Vagina (tissue), 2 donors: ENCODE data around the gene RAP1A.

ENCODE experiments used
- CTCF ChIP-seq, 3 experiments: fragments of 450-650 bp in 2 of 3; fragments of 200-600 bp in 1 of 3; sonication (generic) in 1 of 3; IDR thresholded peaks; one replicate each; pipeline ENCODE4 v1.5.1; 2017 to 2019; ENCODE audit warnings: antibody characterized with exemption in 3 of 3, mild to moderate bottlenecking in 2 of 3, moderate library complexity in 2 of 3
- POLR2A ChIP-seq, 2 donors: fragments of 450-650 bp; IDR thresholded peaks; one replicate each; pipeline ENCODE4 v1.6.1; 2017; ENCODE audit warnings: antibody characterized with exemption in 2 of 2, mild to moderate bottlenecking in 2 of 2, moderate library complexity in 2 of 2

- TF ChIP-seq CTCF (IDR thresholded peaks at IDR 0.05) (no peak), POLR2A (IDR thresholded peaks at IDR 0.05) (no peak)
These were observed 96.7 kb downstream of the RAP1A start for GRCh38 chr1:111716333-111716732.
